HFF-Myc (cell line): ENCODE results near the gene WIF1.

Experiments used
- DNase-seq: peaks from one replicate; pipeline ENCODE4 v3.0.0-alpha.2; 2011; ENCODE audit warnings: low read depth; ENCODE audit errors: extremely low read depth
- H3K4me3 ChIP-seq: replicated peaks from 2 replicates; pipeline ENCODE4 v1.5.1; 2011; ENCODE audit warnings: low read depth, mild to moderate bottlenecking, control low read depth, low read length
- CTCF ChIP-seq: IDR thresholded peaks from 2 replicates; pipeline ENCODE4 v1.5.1; 2012; ENCODE audit warnings: mild to moderate bottlenecking, low read depth, low read length, control low read depth; ENCODE audit errors: missing control alignments

The WIF1 gene

GRCh38 chr12:65121049-65121955 is at the start of gene WIF1:
WIF1 (minus strand) TSS chr12:65121305; CDS start chr12:65121191, 114 bp downstream.
- no peak within 1 kb of the TSS for H3K4me3 ChIP-seq
- DNase-seq: no peak
- peak; percentile 51 for TF ChIP-seq CTCF

- no peak for DNase-seq
- no peak for TF ChIP-seq CTCF
- H3K4me3 ChIP-seq: peak overlapping the region; percentile 88
Observed at GRCh38 chr12:65170209-65170881, 49.2 kb upstream of the WIF1 start.

GRCh38 chr12:65169320-65170208 is 48.5 kb upstream of the WIF1 start, which contains the start of gene LEMD3:
LEMD3 (plus strand) TSS chr12:65169583; CDS start chr12:65169597, 14 bp downstream.
- TF ChIP-seq CTCF: no peak
- peak; percentile 47 for DNase-seq
- H3K4me3 ChIP-seq: peak within 1 kb of the TSS; percentile 88

- TF ChIP-seq CTCF: no peak
- DNase-seq: no peak
- H3K4me3 ChIP-seq: peak overlapping the region; percentile 88
Observed at GRCh38 chr12:65168681-65169319, 47.7 kb upstream of the WIF1 start.

GRCh38 chr12:65164774-65165173 is 43.7 kb upstream of the WIF1 start:
- TF ChIP-seq CTCF: no peak
- no peak overlapping the region for H3K4me3 ChIP-seq
- no peak for DNase-seq

GRCh38 chr12:65164244-65164643 is 43.1 kb upstream of the WIF1 start:
- DNase-seq: no peak
- no peak for TF ChIP-seq CTCF
- H3K4me3 ChIP-seq: no peak overlapping the region
